Stimulated activated memory B cell treated with anti-CD40 and anti-IgM and Interleukin-4, amounts not matched to agents 10 μg/mL and 1 μg/mL and 100 μg/mL, for 72 hours (primary cell): ENCODE results near the gene CADPS.

Experiments
- ATAC-seq: fragments of 150-1000 bp; cut with Tn5 transposase; 2 replicates; pipeline ENCODE4 v1.10.0; 2021
- H3K27ac Mint-ChIP-seq: one replicate; pipeline ENCODE4 v1.8.0; 2022; ENCODE audit warnings: mild to moderate bottlenecking, mixed read lengths
- H3K27me3 Mint-ChIP-seq: one replicate; pipeline ENCODE4 v1.8.0; 2022; ENCODE audit warnings: mixed read lengths
- H3K36me3 Mint-ChIP-seq: one replicate; pipeline ENCODE4 v1.8.0; 2022; ENCODE audit warnings: mixed read lengths
- H3K4me1 Mint-ChIP-seq: one replicate; pipeline ENCODE4 v1.8.0; 2022; ENCODE audit warnings: mixed read lengths
- H3K4me3 Mint-ChIP-seq: one replicate; pipeline ENCODE4 v1.8.0; 2022; ENCODE audit warnings: mild to moderate bottlenecking, moderate library complexity, mixed read lengths
- H3K9me3 Mint-ChIP-seq: one replicate; pipeline ENCODE4 v1.8.0; 2022; ENCODE audit warnings: mixed read lengths

The CADPS gene

DNA sequence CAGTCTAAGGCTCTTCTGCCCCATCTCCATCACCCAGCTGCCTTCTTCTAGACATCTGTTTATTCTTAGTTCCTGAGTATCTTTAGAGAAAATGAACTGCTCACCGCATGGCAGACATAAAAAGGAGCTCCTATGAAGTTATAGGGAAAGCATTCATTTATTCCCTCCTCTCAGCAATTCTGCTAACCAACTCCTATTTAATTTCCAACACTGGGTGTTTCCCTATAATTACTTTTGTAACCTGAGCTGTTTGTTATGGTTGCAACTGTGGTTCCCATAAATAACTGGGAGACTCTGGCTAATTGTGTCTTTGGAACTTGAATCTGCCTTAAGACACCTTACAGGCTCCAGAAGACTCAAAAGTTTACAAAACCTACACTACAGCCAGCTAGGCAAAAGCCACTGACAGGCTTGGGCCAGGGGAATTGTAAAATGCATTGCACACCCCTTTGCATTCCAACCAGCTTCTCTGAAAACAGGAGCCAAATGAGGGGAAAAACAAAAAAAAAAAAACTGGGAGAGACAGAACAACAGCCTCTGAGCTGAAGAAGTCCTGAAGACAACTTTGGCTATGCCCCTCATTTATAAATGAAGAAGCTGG is 270.4 kb downstream of the CADPS start:
- Mint-ChIP-seq H3K4me1 (no peaks in the 10 kb centered on the region), H3K27me3 (no peaks in the 10 kb centered on the region), H3K36me3 (no peaks in the 10 kb centered on the region), H3K27ac (no peak overlapping the region), H3K9me3 (no peaks in the 10 kb centered on the region), H3K4me3 (no peak overlapping the region)
- no peak for ATAC-seq

DNA sequence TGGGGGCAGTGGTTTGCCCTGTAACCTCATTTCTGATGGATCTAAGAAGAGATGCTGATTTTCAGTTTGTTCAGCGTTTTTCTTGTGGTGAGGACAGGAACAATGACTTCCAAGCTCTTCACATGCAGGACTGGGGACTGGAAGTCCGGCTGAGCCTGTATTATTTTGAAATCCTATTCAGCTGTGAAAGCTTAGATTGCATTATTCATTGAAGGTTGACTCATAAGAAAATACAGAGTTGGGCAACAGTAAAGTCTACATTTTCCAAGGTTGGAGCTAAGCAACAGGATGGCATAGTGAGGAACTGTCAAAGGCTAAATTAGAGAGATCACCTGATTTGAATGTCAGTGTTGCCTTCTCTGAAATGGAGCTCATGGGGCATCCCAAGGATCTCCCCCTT is 270.9 kb downstream of the CADPS start:
- ATAC-seq: no peak
- H3K4me1 Mint-ChIP-seq: no peaks in the 10 kb centered on the region
- no peaks in the 10 kb centered on the region for H3K27me3 Mint-ChIP-seq
- no peak overlapping the region for H3K27ac Mint-ChIP-seq
- H3K36me3 Mint-ChIP-seq: no peaks in the 10 kb centered on the region
- H3K9me3 Mint-ChIP-seq: no peaks in the 10 kb centered on the region
- no peak overlapping the region for H3K4me3 Mint-ChIP-seq

DNA sequence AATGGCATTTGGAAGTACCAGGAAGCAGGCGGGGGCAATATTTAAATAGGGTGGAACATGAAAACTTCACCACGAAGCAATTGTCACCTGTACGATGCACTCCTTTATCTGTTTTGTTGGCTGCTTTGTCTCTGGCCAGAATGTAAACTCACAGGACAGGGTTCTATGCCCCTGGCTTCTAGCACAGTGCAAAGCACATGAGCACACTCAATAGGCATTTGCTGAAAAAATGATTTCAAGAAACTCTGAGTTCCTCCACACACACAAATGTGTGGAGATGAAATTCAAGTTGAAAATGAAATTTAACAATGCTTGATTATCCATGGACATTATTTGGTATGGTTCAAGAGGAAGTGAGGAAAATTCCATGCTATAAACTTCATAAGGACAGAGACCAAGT is 272.2 kb downstream of the CADPS start:
- Mint-ChIP-seq H3K27me3 (no peaks in the 10 kb centered on the region), H3K27ac (no peak overlapping the region), H3K9me3 (no peaks in the 10 kb centered on the region), H3K4me1 (no peaks in the 10 kb centered on the region), H3K4me3 (no peak overlapping the region), H3K36me3 (no peaks in the 10 kb centered on the region)
- ATAC-seq: no peak

DNA sequence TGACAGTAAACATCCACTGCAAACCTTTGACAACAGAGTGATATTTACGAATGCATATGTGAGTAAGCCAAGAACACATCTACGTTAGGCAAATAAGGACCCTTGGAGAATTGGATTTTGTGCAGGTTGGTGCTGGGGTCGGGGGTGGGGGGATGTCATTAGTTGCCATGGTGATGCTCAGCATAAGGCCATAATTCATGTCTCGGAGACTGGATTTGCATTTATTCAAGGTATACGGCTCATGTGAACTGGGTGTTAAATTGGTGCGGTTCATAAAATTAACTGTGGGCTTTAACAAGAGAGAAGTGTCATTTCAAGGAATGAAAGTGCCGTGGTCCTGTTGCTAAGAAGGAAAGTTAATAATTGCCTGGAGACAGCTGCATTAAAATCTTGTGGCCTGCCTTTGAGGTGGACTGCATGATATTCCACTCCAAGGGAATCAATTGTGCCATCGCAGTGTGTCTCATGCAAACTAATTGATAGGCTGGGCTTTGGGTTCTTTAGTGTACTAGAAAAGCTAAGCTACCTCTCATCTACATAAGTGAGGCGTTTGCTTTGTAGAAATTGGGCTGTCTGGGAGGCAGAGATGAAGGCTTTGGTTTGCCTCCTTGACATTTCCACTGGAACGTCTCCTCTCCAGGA is 273.0 kb downstream of the CADPS start:
- no peak for ATAC-seq
- Mint-ChIP-seq H3K9me3 (no peaks in the 10 kb centered on the region), H3K4me3 (no peak overlapping the region), H3K36me3 (no peaks in the 10 kb centered on the region), H3K4me1 (no peaks in the 10 kb centered on the region), H3K27ac (no peak overlapping the region), H3K27me3 (no peaks in the 10 kb centered on the region)

DNA sequence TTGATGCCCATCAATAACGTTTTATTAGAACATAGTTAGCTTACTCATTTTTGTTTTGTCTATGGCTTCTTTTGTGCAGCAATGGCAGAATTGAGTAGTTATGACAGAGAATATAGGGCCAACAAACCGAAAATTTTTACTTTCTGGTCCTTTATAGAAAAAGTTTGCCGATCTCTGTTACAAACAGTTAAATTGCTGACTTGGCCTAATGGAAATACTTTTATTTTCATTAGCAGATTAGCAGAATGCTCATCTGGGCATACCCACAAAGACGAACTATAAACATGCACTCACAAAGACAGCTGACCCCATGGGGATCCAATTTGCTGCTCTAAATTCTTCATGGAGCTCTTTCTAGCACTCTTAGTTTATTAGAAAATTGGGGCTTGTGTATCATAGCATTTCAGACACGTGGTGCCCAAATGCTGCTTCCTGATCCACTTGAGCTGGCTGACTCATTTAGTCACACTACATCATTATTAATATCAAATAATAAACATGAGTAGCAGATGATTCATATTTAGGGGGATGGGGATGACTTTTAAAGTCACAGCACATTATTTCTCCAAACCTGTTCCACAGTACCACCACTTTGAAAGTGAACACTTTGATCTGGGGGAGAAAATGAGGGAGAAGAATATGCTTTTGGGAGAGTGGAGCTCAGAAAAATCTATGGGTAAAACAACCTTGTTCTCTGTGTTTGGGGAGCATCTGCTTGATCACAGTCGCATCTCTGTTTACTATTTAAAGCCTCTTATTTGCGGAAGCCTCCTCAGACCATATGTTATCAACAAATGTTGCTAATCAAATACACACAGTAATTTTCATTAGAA is 273.8 kb downstream of the CADPS start:
- Mint-ChIP-seq H3K27ac (no peak overlapping the region), H3K9me3 (no peaks in the 10 kb centered on the region), H3K27me3 (no peaks in the 10 kb centered on the region), H3K4me1 (no peaks in the 10 kb centered on the region), H3K4me3 (no peak overlapping the region), H3K36me3 (no peaks in the 10 kb centered on the region)
- ATAC-seq: no peak

DNA sequence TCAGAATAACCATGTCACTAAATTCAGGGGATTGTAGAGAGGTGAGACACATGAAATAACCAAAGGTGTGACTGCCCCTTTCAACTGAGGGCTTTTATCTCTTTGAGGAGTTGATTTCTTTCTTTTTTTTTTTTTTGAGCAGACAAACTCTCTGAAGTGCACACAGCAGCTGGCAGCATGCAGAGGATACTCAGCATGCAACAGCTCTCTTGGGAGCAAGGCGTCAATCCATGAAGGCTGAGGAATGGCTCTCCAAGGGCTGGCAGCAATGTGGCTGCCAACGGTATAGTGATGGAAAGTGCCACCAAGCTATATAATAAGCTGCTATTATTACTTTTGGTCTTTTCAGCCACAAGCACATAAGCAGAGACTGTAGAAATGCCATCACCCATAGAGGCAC is 275.2 kb downstream of the CADPS start:
- Mint-ChIP-seq H3K27me3 (no peaks in the 10 kb centered on the region), H3K4me1 (no peaks in the 10 kb centered on the region), H3K9me3 (no peaks in the 10 kb centered on the region), H3K36me3 (no peaks in the 10 kb centered on the region), H3K27ac (no peak overlapping the region), H3K4me3 (no peak overlapping the region)
- no peak for ATAC-seq

DNA sequence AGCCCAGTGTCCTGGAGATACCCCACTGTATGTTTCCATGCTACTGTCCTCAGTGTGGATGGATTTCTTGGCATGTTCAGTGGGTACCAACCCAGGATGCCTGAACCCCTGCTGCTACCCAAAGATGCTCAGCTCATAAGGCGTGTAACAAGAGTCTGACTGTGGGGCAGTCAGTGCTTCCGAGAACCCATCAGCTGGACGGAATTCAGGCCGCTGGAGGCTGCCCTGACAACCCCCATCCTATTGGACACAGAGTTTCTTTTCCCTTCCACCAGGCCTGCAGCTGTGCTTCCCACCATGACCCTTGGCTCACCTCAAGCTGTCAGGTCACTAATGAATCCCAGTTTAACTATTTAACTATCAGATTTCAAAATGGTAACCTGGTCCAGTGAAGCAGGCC is 277.7 kb downstream of the CADPS start:
- H3K36me3 Mint-ChIP-seq: no peaks in the 10 kb centered on the region
- H3K4me3 Mint-ChIP-seq: no peak overlapping the region
- no peaks in the 10 kb centered on the region for H3K9me3 Mint-ChIP-seq
- ATAC-seq: no peak
- H3K4me1 Mint-ChIP-seq: no peaks in the 10 kb centered on the region
- H3K27ac Mint-ChIP-seq: no peak overlapping the region
- no peaks in the 10 kb centered on the region for H3K27me3 Mint-ChIP-seq

DNA sequence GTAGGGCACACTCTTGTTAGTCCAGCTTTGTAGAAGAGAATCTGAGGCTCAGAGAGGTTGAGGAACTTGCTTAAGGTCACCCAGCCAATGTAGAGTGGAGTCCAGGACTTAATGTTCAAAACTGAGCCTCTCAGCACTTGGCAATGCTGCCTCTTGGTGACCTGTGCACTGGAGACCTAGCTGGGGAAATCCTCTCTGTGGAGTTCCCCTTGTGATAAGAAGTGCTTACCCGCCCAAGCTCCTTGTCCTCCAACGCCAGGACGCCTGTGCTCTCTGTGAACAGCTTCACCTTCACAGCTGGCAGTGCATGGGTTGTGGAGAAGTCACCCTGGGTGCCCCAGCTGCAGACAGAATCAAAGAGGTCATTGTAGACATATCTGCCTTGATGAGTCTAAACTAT is 282.8 kb downstream of the CADPS start:
- ATAC-seq: no peak
- Mint-ChIP-seq H3K27me3 (no peaks in the 10 kb centered on the region), H3K4me3 (no peak overlapping the region), H3K9me3 (no peaks in the 10 kb centered on the region), H3K4me1 (no peaks in the 10 kb centered on the region), H3K36me3 (no peaks in the 10 kb centered on the region), H3K27ac (no peak overlapping the region)

DNA sequence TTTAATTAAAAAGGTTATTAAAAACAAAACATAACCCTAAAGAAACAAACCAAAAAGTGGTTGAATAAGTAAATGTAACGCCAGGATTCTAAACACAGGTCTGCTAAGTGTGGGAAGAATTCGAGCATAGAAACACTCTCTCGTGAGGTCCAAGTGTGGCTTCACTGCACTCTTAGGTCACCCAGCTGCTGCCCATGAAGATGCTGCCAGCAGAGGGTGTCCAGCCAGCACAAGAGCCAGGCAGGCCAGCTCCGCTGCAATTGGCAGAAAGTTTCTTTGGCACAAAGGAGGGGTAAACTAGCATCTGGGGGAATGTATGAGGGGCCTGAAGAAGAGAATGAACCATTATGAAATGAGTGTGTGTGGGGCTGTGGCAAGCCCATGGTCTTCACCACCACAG is 286.1 kb downstream of the CADPS start:
- H3K27ac Mint-ChIP-seq: no peak overlapping the region
- no peak overlapping the region for H3K4me3 Mint-ChIP-seq
- no peaks in the 10 kb centered on the region for H3K9me3 Mint-ChIP-seq
- H3K27me3 Mint-ChIP-seq: no peaks in the 10 kb centered on the region
- peak; percentile 13 for ATAC-seq
- H3K36me3 Mint-ChIP-seq: no peaks in the 10 kb centered on the region
- no peaks in the 10 kb centered on the region for H3K4me1 Mint-ChIP-seq

DNA sequence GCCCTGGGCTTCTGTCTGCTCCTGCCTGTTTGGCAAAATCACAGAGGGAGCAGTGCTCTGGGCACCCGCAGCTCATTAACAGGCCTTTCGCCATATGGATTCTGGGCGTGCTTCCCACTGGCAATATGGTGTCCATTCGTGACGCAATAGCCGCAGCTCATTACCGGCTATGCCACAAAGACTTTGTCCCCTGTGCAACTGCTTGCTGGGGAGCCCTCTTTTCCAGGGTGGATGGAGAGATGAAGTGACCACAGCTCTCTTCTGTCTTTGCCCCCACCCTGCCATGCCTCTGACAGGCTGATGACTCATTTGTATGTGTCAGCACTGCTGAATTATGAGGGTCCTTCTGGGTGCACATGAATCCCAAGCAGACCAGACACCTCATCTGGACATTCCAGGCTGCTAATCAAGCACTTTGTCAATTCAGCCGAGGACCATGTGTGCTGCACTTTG is 287.6 kb downstream of the CADPS start:
- Mint-ChIP-seq H3K27me3 (no peaks in the 10 kb centered on the region), H3K4me3 (no peak overlapping the region), H3K4me1 (no peaks in the 10 kb centered on the region), H3K36me3 (no peaks in the 10 kb centered on the region), H3K9me3 (no peaks in the 10 kb centered on the region), H3K27ac (no peak overlapping the region)
- no peak for ATAC-seq

DNA sequence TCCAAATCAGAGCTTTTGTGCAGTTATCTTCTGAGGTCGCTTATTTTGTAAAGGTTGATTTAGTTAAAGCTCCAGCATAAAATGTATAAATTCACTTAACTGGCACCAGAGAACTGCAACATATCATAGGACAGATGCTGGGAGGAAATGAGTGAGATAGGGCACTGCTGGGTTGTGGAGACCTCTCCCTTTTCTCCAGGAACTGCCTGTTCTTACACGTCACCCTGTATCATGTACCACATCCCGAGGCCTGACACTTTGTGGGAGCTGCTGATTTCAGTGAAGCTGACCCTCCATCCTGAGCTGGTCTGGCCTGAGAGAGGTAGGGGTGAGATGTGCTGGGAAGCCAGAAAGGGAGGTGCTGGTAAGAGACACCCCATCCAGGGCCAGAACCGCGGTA is 288.0 kb downstream of the CADPS start:
- H3K27me3 Mint-ChIP-seq: no peaks in the 10 kb centered on the region
- no peak overlapping the region for H3K4me3 Mint-ChIP-seq
- H3K4me1 Mint-ChIP-seq: no peaks in the 10 kb centered on the region
- no peak overlapping the region for H3K27ac Mint-ChIP-seq
- H3K36me3 Mint-ChIP-seq: no peaks in the 10 kb centered on the region
- no peaks in the 10 kb centered on the region for H3K9me3 Mint-ChIP-seq
- ATAC-seq: no peak

DNA sequence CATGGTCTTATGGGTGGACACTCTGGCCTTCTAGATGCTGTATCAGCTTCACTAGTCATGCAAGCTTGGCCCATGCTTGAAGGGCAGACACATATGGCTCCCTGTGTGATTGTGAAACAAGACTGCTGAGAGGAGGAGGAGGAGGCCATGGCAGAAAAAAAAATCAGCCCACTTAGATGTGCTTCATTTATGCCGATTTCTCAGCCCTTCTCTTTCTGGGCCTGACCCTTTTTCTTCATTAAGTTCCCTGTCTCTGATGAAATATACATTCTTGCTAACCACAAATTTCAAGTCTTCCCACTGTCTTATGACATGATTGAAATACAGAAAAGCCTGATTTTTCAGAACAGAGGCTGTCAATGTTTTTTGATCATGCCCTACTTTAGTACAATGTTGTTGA is 288.9 kb downstream of the CADPS start:
- H3K4me1 Mint-ChIP-seq: no peaks in the 10 kb centered on the region
- no peak overlapping the region for H3K27ac Mint-ChIP-seq
- peaks cover 3% of the 10 kb centered on the region for H3K9me3 Mint-ChIP-seq
- H3K36me3 Mint-ChIP-seq: no peaks in the 10 kb centered on the region
- no peak for ATAC-seq
- no peaks in the 10 kb centered on the region for H3K27me3 Mint-ChIP-seq
- H3K4me3 Mint-ChIP-seq: no peak overlapping the region

DNA sequence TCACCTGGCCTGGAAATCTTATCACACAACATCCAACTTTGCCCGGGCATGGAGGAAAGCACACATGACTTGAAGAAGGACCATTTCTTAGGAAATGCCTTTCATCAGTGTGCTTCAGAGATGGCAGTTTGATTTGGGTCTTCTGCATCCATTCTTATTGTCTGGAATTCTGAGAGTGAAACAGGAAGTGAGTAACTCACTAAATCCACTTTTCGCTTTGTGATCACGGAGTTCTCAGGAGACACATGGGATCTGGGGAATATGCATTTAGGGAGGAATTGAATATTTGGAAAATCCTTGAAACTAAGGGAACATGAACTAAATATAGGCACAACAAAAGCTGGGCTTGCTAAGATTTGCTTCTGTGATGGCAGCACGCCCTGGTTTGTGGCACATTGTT is 289.4 kb downstream of the CADPS start:
- no peaks in the 10 kb centered on the region for H3K36me3 Mint-ChIP-seq
- H3K9me3 Mint-ChIP-seq: peaks cover 3% of the 10 kb centered on the region
- no peaks in the 10 kb centered on the region for H3K27me3 Mint-ChIP-seq
- H3K4me3 Mint-ChIP-seq: no peak overlapping the region
- H3K27ac Mint-ChIP-seq: no peak overlapping the region
- no peak for ATAC-seq
- H3K4me1 Mint-ChIP-seq: no peaks in the 10 kb centered on the region

DNA sequence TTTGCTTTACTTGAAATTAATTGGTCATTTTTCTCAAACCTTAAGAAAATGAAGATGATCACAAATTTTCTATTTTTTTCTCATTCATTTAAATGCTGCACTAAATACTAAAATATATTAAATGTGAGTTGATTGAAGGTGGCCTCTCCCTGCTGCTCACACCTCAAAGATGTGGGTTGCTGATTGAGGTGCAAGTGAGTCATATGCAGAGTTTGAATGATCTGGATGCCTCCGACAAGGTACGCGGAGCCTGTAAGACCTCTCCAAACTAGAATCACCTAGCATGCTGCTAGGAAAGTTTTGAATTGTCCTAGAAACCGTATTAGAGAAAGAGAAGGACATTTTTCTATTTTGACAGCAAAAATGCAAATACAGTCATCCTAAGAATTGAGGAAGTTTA is 290.6 kb downstream of the CADPS start:
- Mint-ChIP-seq H3K27me3 (no peaks in the 10 kb centered on the region), H3K4me3 (no peak overlapping the region), H3K9me3 (peaks cover 8% of the 10 kb centered on the region), H3K4me1 (no peaks in the 10 kb centered on the region), H3K36me3 (no peaks in the 10 kb centered on the region), H3K27ac (no peak overlapping the region)
- no peak for ATAC-seq

DNA sequence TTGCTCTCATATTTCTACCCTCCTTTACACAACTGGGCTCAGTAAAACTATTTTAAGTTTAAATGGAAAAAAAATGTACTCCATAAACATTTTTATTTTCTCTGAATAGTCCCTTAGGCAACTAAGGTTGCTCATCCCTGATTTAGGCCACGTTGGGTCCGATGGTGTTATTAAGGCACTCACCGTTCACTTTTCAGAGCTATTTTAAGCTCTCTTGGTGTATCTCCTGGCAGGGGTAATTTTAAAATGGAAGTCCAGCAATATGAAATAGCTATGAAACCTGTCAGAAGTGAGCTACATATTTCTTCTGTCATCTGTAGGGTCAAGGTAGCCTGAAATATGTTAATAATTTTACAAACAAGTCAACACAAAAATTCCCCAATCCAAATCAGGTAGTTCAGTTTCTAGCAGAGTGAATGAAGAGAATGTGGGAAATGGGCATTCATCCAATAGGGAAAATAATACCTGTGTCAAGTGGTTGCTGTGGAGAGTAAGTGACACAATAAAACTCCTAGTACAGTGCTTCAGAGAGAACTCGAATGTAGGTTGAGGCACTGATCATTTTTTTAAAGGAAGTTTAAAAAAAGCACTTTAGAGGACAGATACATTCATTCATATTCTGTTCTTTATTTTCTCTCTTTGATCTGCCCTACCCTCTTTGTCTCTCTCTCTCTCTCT is 292.6 kb downstream of the CADPS start:
- no peaks in the 10 kb centered on the region for H3K27me3 Mint-ChIP-seq
- peaks cover 18% of the 10 kb centered on the region for H3K9me3 Mint-ChIP-seq
- no peak overlapping the region for H3K27ac Mint-ChIP-seq
- no peaks in the 10 kb centered on the region for H3K36me3 Mint-ChIP-seq
- no peaks in the 10 kb centered on the region for H3K4me1 Mint-ChIP-seq
- ATAC-seq: no peak
- no peak overlapping the region for H3K4me3 Mint-ChIP-seq
